C1 segment of cervical spinal cord (tissue), 14 donors: ENCODE results near the gene EPN2.
"Not testable (repeated sequence)": the region's sequence is repeated elsewhere in the genome, so short reads cannot be mapped to it uniquely, and the experiment has no call there.

ENCODE experiments used
- DNase-seq, 14 donors: peaks; one replicate each; lab custom pipeline; 2025; lab: John Stamatoyannopoulos, UW

The EPN2 gene

GRCh38 chr17:19237139-19237388 is at the start of gene EPN2:
TSS of gene EPN2 (plus strand) at chr17:19237366. CDS start at chr17:19283120, 45,754 bp downstream.
- DNase-seq: not testable (repeated sequence)

- not testable (repeated sequence) for DNase-seq
Measured at GRCh38 chr17:19187883-19188869, 49.0 kb upstream of the EPN2 start.

- not testable (repeated sequence) for DNase-seq
Measured at GRCh38 chr17:19188870-19189708, 48.1 kb upstream of the EPN2 start.

GRCh38 chr17:19189781-19190405 is 47.3 kb upstream of the EPN2 start:
- DNase-seq: not testable (repeated sequence)

GRCh38 chr17:19196382-19197204 is 40.6 kb upstream of the EPN2 start:
- DNase-seq: not testable (repeated sequence)

- DNase-seq: not testable (repeated sequence)
Measured at GRCh38 chr17:19202448-19202847, 34.7 kb upstream of the EPN2 start.

- DNase-seq: not testable (repeated sequence)
Measured at GRCh38 chr17:19203429-19203828, 33.7 kb upstream of the EPN2 start.

GRCh38 chr17:19215074-19215860 is 21.9 kb upstream of the EPN2 start:
- not testable (repeated sequence) for DNase-seq

- not testable (repeated sequence) for DNase-seq
Measured at GRCh38 chr17:19216148-19216926, 20.8 kb upstream of the EPN2 start.

GRCh38 chr17:19218914-19219313 is 18.3 kb upstream of the EPN2 start:
- DNase-seq: not testable (repeated sequence)

- DNase-seq: not testable (repeated sequence)
Measured at GRCh38 chr17:19219384-19219783, 17.8 kb upstream of the EPN2 start.

GRCh38 chr17:19220195-19220594 is 17.0 kb upstream of the EPN2 start:
- DNase-seq: not testable (repeated sequence)

- not testable (repeated sequence) for DNase-seq
Measured at GRCh38 chr17:19226610-19227588, 10.3 kb upstream of the EPN2 start.

GRCh38 chr17:19234676-19235075 is 2.5 kb upstream of the EPN2 start:
- DNase-seq: not testable (repeated sequence)

GRCh38 chr17:19236351-19237138 is 621 bp upstream of the EPN2 start:
- not testable (repeated sequence) for DNase-seq

GRCh38 chr17:19237389-19238166 is 412 bp downstream of the EPN2 start:
- DNase-seq: peak in 2 of 14 donors; percentile 56 to 66

GRCh38 chr17:19238167-19238505 is 970 bp downstream of the EPN2 start:
- DNase-seq: peak in 3 of 14 donors; percentile 41 to 69 (median 56)
